GM23248 (cell line): ENCODE data around the gene TSPAN16. TPM values are rescaled to one million over a fixed set of nuclear protein-coding genes. Genes with fewer than 3 reads are reported as not detected.
"Not testable (repeated sequence)": the region's sequence is repeated elsewhere in the genome, so short reads cannot be mapped to it uniquely, and the experiment has no call there.

ENCODE experiments used
- DNase-seq: peaks from one replicate; pipeline ENCODE4 v3.0.0-alpha.2; 2015
- H2AFZ ChIP-seq: fragments of 200-600 bp; sonication (generic); 2 replicates; pipeline ENCODE4 v1.6.1; 2016; ENCODE audit warnings: antibody characterized with exemption
- H3F3A ChIP-seq: fragments of 200-600 bp; sonication (generic); 2 replicates; pipeline ENCODE4 v1.6.1; 2016; ENCODE audit warnings: mild to moderate bottlenecking, antibody characterized with exemption, mixed run types; ENCODE audit not compliant: insufficient read depth
- H3K27ac ChIP-seq: fragments of 200-600 bp; sonication (generic); 2 replicates; pipeline ENCODE4 v1.5.1; 2016; ENCODE audit warnings: mild to moderate bottlenecking
- H3K27me3 ChIP-seq: fragments of 200-600 bp; sonication (generic); replicated peaks from 2 replicates; pipeline ENCODE4 v1.6.1; 2016; ENCODE audit warnings: mild to moderate bottlenecking; ENCODE audit not compliant: insufficient read depth
- H3K36me3 ChIP-seq: fragments of 200-600 bp; sonication (generic); 2 replicates; pipeline ENCODE4 v1.6.1; 2016; ENCODE audit warnings: low read depth, mild to moderate bottlenecking
- H3K4me1 ChIP-seq: fragments of 200-600 bp; sonication (generic); 2 replicates; pipeline ENCODE4 v1.6.1; 2016; ENCODE audit warnings: mild to moderate bottlenecking; ENCODE audit not compliant: insufficient read depth
- H3K4me2 ChIP-seq: fragments of 200-600 bp; sonication (generic); one replicate; pipeline ENCODE4 v1.6.1; 2016; ENCODE audit warnings: mild to moderate bottlenecking; ENCODE audit not compliant: unreplicated experiment
- H3K4me3 ChIP-seq: fragments of 200-600 bp; sonication (generic); 2 replicates; pipeline ENCODE4 v1.5.1; 2016; ENCODE audit warnings: mild to moderate bottlenecking
- H3K79me2 ChIP-seq: fragments of 200-600 bp; sonication (generic); 2 replicates; pipeline ENCODE4 v1.6.1; 2016; ENCODE audit warnings: mild to moderate bottlenecking; ENCODE audit not compliant: insufficient read depth
- H3K9ac ChIP-seq: fragments of 200-600 bp; sonication (generic); 2 replicates; pipeline ENCODE4 v1.6.1; 2016; ENCODE audit warnings: mild to moderate bottlenecking
- H3K9me2 ChIP-seq: fragments of 200-600 bp; sonication (generic); 2 replicates; pipeline ENCODE4 v1.6.1; 2016; ENCODE audit warnings: mixed run types, mild to moderate bottlenecking, moderate library complexity; ENCODE audit not compliant: insufficient read depth
- H3K9me3 ChIP-seq: fragments of 200-600 bp; sonication (generic); one replicate; pipeline ENCODE4 v1.6.1; 2017; ENCODE audit warnings: low read depth
- H4K20me1 ChIP-seq: fragments of 200-600 bp; sonication (generic); 2 replicates; pipeline ENCODE4 v1.6.0; 2016; ENCODE audit not compliant: insufficient read depth
- EZH2 ChIP-seq: fragments of 200-600 bp; sonication (generic); IDR thresholded peaks from 2 replicates; pipeline ENCODE4 v1.6.1; 2018; ENCODE audit warnings: antibody characterized with exemption, mild to moderate bottlenecking; ENCODE audit not compliant: insufficient read depth, poor library complexity, severe bottlenecking
- EZH2phosphoT487 ChIP-seq: fragments of 200-600 bp; sonication (generic); IDR thresholded peaks from 2 replicates; pipeline ENCODE4 v1.6.1; 2018; ENCODE audit warnings: antibody characterized with exemption, moderate library complexity, mild to moderate bottlenecking, low read depth; ENCODE audit not compliant: insufficient read depth
- WGBS, 2 experiments: methylation state at CpG; one replicate each; pipeline ENCODE4 v1.1.6; 2015 to 2017; ENCODE audit warnings: low lambda C conversion rate in 2 of 2, low coverage in 1 of 2; ENCODE audit errors: missing lambda C conversion rate in 2 of 2; 5-methylcytosine and 5-hydroxymethylcytosine counted together
- in situ Hi-C: fragments of 300-500 bp; cut with MboI; formaldehyde crosslinking; loops from 2 replicates; pipeline ENCODE4 v1.15.0; 2020
- polyA plus RNA-seq: library from polyadenylated mRNA; unstranded; fragments of >200 nt; fragmentation: Nextera tagmentation; extraction: Ambion mirVana; gene quantifications from 2 replicates; pipeline ENCODE4 v1.2.1, GENCODE V29; 2016
- total RNA-seq: library from RNA; depleted of rRNA; stranded (reverse); fragments of >200 nt; shearing (Covaris generic); gene quantifications from 2 replicates; pipeline ENCODE4 v1.2.3, GENCODE V29; 2014

TSPAN16 gene
- total and polyA plus RNA-seq, 2 experiments from 2014 or later = not detected

- peak; percentile 40 for DNase-seq
- Histone ChIP-seq H3K4me2 (peak overlapping the region; percentile 84), H3K9me3 (no peaks in the 10 kb centered on the region), H3K4me3 (peak overlapping the region; percentile 85), H3K9ac (peak overlapping the region; percentile 85), H3F3A (peaks cover 21% of the 10 kb centered on the region), H3K4me1 (peaks cover 16% of the 10 kb centered on the region), H3K36me3 (no peaks in the 10 kb centered on the region), H3K79me2 (no peaks in the 10 kb centered on the region), H2AFZ (peak overlapping the region; percentile 94; the same call in 1 of the 2 replicates), H3K27ac (no peak overlapping the region), H4K20me1 (no peaks in the 10 kb centered on the region), H3K27me3 (no peaks in the 10 kb centered on the region), H3K9me2 (no peaks in the 10 kb centered on the region)
- in situ Hi-C loops = no loop called here
- 38 to 42% methylated on average over 15 of the region's 15 CpGs for WGBS, 2 experiments
- TF ChIP-seq EZH2 = no peak
- TF ChIP-seq EZH2phosphoT487 = no peak
Measured at GRCh38 chr19:11345122-11345803, 49.3 kb downstream of the TSPAN16 start.

GRCh38 chr19:11346104-11346940, 50.4 kb downstream of the TSPAN16 start, which contains the start of the genes CCDC159 and TMEM205:
TSS of gene CCDC159 (plus strand) at chr19:11346519. CDS start at chr19:11346607, 88 bp downstream.
TSS of gene TMEM205 (minus strand) at chr19:11346268. CDS start at chr19:11345619, 649 bp downstream.
- Histone ChIP-seq H4K20me1 (no peaks in the 10 kb centered on the region), H3K9me2 (no peaks in the 10 kb centered on the region), H3K27me3 (no peaks in the 10 kb centered on the region), H3K4me1 (peaks cover 16% of the 10 kb centered on the region), H3K9me3 (no peaks in the 10 kb centered on the region), H3K27ac (peak within 1 kb of the TSS; percentile 41), H2AFZ (peak within 1 kb of the TSS; percentile 94), H3K9ac (peak within 1 kb of the TSS; percentile 85), H3K4me3 (peak within 1 kb of the TSS; percentile 85), H3K36me3 (no peaks in the 10 kb centered on the region), H3K4me2 (peak within 1 kb of the TSS; percentile 85), H3K79me2 (no peaks in the 10 kb centered on the region), H3F3A (peaks cover 21% of the 10 kb centered on the region)
- in situ Hi-C loops = no loop called here
- no peak for TF ChIP-seq EZH2phosphoT487
- TF ChIP-seq EZH2 = no peak
- DNase-seq = peak; percentile 100
- 0 to 1% methylated on average over 33 to 50 of the region's 50 CpGs for WGBS, 2 experiments

GRCh38 chr19:11347546-11348039, 51.6 kb downstream of the TSPAN16 start:
- no peak for DNase-seq
- peaks cover 16% of the 10 kb centered on the region for H3K4me1 ChIP-seq
- no peak overlapping the region for H2AFZ ChIP-seq
- H3K9me3 ChIP-seq = no peaks in the 10 kb centered on the region
- in situ Hi-C loops = no loop called here
- no peak overlapping the region for H3K27ac ChIP-seq
- H3K9ac ChIP-seq = no peak overlapping the region
- no peaks in the 10 kb centered on the region for H4K20me1 ChIP-seq
- no peaks in the 10 kb centered on the region for H3K36me3 ChIP-seq
- peaks cover 21% of the 10 kb centered on the region for H3F3A ChIP-seq
- H3K4me2 ChIP-seq = no peak overlapping the region
- no peaks in the 10 kb centered on the region for H3K27me3 ChIP-seq
- no peak overlapping the region for H3K4me3 ChIP-seq
- 78 to 80% methylated on average over 7 of the region's 7 CpGs for WGBS, 2 experiments
- TF ChIP-seq EZH2phosphoT487 (no peak), EZH2 (no peak)
- H3K9me2 ChIP-seq = no peaks in the 10 kb centered on the region
- H3K79me2 ChIP-seq = no peaks in the 10 kb centered on the region

GRCh38 chr19:11349171-11349570, 53.2 kb downstream of the TSPAN16 start:
- Histone ChIP-seq H4K20me1 (no peaks in the 10 kb centered on the region), H3K27me3 (no peaks in the 10 kb centered on the region), H3K9me2 (no peaks in the 10 kb centered on the region), H2AFZ (no peak overlapping the region), H3K9ac (no peak overlapping the region), H3K4me3 (no peak overlapping the region), H3K9me3 (no peaks in the 10 kb centered on the region), H3K79me2 (no peaks in the 10 kb centered on the region), H3F3A (peaks cover 12% of the 10 kb centered on the region), H3K36me3 (no peaks in the 10 kb centered on the region), H3K4me2 (no peak overlapping the region), H3K4me1 (peaks cover 9% of the 10 kb centered on the region), H3K27ac (no peak overlapping the region)
- 75 to 76% methylated on average over 4 of the region's 4 CpGs for WGBS, 2 experiments
- DNase-seq = no peak
- in situ Hi-C loops = no loop called here
- TF ChIP-seq EZH2 (no peak), EZH2phosphoT487 (no peak)

- 95 to 98% methylated on average over 4 of the region's 4 CpGs for WGBS, 2 experiments
- H3K27me3 ChIP-seq, DNase-seq, H3K4me1 ChIP-seq, H3K27ac ChIP-seq, H3K9me2 ChIP-seq, H3K36me3 ChIP-seq, H3K4me3 ChIP-seq, H4K20me1 ChIP-seq, H3K9me3 ChIP-seq, H3K4me2 ChIP-seq, in situ Hi-C loops, H3F3A ChIP-seq, H2AFZ ChIP-seq, H3K9ac ChIP-seq: not testable (repeated sequence)
- H3K79me2 ChIP-seq = peaks cover 16% of the 10 kb centered on the region
Measured at GRCh38 chr19:11354102-11354501, 58.1 kb downstream of the TSPAN16 start.
